Fibroblast of peridontal ligament (primary cell): ENCODE results near the gene PPP1R3G.
A peak's percentile ranks its signal among the peaks of the same experiment; 100 is the strongest.

Experiments used
- DNase-seq: peaks from one replicate; pipeline ENCODE4 v3.0.0-alpha.2; 2010; ENCODE audit errors: extremely low read depth

Gene PPP1R3G

GRCh38 chr6:5093231-5094015 is 8.3 kb downstream of the PPP1R3G start:
- peak; percentile 53 for DNase-seq

DNA sequence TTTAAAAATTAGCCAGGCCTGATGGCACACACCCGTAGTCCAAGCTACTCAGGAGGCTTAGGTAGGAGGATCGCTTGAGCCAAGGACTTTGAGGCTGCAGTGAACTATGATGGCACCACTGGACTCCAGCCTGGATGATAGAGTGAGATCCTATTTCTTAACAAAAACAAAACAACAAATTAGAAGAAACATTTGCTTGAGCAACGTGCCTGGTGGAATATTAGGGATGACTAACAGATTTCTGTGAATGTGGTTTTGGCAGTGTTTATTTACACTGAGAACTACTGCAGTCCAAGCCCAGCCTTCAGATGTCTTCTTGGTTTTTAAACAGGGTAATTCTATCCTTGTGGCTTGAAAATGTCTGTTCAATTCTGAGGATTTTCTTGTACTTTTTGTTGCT is 9.2 kb downstream of the PPP1R3G start:
- peak; percentile 98 for DNase-seq

DNA sequence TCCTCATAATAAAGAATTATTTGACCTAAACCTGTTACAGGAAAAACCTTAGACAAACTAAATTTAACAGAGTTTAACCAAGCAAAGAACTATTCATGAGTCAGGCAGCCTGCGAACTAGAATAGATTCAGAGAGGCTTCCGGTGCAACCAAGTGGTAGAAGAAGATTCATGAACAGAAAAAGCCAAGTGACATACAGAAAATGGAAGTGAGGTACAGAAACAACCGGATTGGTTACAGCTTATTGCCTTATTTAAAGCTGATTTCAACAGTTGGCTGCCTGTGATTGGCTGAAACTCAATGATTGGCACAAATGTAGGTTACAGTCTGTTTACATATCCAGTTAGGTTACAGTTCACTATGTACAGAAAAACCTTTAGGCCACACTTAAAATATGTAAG is 10.1 kb downstream of the PPP1R3G start:
- peak; percentile 31 for DNase-seq

GRCh38 chr6:5096482-5096881 is 11.3 kb downstream of the PPP1R3G start:
- DNase-seq = no peak

GRCh38 chr6:5098501-5099270 is 13.5 kb downstream of the PPP1R3G start:
- DNase-seq = no peak

- no peak for DNase-seq
Measured at GRCh38 chr6:5099537-5099936, 14.4 kb downstream of the PPP1R3G start.

DNA sequence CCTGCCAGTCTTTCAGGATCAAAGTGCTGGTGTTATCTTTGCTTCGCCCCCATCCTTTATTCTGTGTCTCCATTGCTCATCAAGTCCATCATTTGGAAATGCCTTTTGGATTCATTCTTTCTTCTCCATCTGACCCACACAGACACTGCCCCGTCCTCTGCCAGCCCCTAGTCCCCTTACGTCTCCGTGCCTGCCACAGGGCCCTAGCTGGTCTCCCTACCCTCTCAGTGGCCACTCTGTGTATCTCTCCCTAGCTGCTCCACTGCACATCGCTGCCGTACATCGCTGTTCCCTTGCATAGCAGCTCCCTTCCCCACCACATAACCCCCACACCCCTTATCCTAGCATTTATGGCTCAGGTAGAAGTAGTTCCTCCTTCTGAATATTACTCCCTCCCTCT is 15.7 kb downstream of the PPP1R3G start:
- no peak for DNase-seq

DNA sequence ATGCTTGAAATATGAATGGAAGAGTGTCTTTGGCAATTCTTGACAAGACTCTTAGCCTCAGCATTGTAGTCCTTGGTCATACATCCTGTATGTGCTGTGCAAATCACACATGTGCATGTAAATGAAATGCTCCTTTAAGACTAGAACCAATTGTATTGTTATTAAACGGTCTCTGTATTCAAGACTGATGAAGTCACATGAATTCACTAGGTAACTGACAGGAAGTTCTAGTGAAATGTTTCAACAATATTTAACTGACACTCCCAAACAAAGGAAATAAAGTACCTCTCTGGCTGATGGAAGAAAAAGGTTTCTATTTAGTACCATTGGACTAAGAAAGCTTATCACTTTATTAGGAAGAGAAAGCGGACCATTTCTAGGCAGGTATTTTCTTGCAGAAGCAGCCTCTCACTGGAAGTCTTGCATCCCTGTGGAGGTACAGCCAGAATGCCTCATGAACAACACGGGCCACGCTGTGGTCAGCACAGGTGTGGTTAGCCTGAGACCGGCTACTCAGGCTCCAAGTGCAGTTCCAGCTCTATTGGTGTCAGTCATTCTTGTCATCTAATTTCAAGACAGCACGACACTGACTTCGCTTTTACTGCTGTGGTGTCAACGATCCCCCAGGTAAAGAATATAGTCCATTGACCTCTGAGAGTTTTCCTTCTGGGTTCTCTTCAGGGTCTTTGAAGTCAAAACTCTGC is 17.3 kb downstream of the PPP1R3G start:
- no peak for DNase-seq

DNA sequence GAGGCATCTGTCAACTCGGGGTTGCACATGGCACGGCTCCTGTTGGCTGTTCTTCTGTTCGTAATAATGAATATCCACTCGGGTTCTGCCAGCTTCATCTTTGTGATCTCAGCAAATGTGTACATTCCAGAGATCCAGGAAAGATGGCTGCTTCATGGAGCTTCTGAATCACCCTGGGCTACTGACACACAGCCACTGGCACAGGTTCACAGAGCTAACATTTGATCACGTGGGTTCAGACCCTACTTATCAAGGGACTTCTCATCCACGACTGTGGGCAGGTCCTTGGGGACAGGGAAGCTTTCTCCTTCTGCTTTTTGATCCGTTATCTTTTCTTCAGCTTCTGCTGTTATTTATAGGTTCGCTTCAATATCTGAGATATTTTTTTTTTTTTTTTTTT is 18.1 kb downstream of the PPP1R3G start:
- DNase-seq = no peak

- DNase-seq = no peak
Measured at GRCh38 chr6:5104667-5105066, 19.5 kb downstream of the PPP1R3G start.

DNA sequence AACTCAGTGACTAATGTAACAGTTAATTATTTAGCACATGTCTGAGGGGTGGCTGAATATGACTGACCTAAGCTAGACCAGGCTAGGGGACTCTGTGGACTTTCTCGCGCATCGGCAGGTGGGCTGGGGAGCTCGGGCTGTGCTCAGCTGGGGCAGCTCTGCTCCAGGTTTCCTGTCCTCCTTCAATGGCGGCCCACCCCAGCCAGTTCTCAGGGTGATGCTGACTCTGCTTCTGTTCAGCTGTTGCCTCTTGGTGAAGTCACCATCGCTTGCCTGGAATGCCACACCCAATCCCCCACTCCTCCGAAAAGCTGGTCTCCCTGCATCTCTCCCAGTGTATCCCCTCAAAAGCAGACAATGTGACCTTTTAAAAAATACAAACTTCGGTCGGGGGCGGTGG is 20.0 kb downstream of the PPP1R3G start:
- no peak for DNase-seq

DNA sequence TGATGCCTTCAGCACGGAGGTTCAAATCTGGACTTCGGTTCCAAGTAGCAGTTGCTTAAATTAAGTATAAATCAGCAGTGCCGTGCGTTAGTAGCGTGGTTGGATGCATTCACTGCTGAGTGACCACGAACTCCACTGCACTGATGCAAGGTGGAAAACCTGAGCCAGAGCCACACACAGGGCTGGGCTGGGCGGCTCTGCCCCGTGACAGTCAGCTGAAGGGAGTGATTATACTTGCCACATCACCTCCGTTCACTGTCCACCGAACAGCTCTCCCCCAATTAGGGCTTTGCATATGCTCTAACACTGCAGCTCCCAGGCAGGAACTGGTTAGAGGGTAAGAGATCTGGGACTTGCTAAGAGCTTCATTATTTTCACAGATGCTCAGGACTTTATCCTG is 22.2 kb downstream of the PPP1R3G start:
- DNase-seq = no peak

DNA sequence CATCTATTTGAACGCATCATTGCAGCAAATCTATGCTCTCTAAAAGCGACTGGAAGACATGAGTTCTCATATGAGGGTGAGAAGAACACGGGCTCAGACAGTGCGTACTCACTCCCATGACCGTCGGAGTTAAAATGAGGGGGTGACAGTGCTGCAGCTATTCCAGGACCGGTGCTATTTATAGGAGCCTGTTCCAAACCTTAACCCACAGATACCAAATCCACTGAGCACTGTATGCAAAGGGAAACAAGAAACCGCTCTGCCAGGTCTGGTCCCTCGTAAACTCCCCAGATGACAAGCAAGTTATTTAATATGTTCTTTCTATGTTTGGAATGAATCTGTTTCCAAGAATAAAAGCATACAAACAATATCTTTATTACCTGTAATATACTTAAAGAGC is 22.9 kb downstream of the PPP1R3G start:
- DNase-seq = no peak

DNA sequence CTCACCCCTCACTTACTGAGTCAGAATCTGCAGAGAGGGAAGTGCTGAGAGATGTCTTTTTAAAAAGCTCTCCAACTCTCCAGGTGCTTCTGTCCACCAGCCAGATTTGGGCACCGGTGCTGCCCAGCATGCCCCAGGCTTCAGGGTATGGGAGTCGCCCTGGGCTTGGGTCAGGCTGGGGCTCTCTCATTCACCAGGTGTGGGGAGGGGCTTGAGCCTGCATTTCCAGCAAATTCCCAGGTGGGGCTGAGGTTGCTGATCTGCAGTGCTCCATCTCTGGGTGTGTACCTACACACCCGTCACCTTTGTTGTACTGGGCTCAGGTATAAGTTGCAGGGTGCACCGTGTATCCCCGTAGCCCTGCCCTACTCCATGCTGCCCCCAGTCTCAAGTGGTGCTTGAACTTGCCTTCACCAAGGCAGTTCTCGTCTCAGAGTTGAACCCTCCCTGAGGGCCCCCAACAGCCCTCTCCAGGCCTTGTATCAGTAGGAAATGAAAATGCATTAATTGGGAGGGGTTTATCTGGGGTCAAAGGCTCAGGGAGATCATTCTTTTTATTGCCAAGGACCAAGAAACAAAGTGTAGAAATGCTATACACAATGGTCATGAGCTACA is 23.5 kb downstream of the PPP1R3G start:
- no peak for DNase-seq

GRCh38 chr6:5109436-5109835 is 24.3 kb downstream of the PPP1R3G start:
- no peak for DNase-seq

- no peak for DNase-seq
Measured at GRCh38 chr6:5110246-5110645, 25.1 kb downstream of the PPP1R3G start.

GRCh38 chr6:5111626-5112025 is 26.5 kb downstream of the PPP1R3G start:
- no peak for DNase-seq

DNA sequence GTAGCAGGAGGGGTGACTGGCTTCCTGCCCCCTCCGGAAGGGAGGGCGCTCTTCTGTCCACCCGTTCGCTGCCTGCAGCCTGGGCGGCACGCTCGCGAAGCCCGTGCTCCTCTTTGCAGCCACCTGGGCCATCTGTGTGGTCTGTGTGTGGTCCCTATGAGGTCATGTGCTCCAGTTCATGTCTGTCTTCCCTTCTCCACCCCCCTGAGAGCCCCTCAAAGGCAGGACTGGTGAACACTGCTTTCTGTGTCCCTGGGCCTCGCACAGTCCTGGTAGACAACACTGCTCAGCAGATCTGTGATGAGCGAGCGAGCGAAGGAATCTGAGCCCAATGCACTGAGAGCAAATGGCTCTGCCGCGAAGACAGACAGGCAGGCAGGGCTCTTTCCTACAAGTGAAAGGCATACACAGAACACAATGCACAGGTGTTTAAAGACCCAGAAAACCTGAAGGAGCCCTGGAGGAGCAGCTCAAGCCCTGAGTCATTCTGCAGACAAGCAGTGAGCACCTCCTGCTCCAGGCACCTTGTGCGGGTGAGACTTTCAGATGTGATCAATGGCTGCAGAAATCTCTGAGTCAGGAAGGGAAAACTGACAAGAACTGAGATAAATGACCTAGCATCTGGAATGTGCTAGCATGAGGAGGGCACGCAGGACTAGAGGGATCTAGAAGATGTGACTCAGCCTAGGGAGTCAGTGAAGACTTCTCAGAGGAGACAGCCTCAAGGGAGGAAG is 27.1 kb downstream of the PPP1R3G start:
- DNase-seq = no peak

DNA sequence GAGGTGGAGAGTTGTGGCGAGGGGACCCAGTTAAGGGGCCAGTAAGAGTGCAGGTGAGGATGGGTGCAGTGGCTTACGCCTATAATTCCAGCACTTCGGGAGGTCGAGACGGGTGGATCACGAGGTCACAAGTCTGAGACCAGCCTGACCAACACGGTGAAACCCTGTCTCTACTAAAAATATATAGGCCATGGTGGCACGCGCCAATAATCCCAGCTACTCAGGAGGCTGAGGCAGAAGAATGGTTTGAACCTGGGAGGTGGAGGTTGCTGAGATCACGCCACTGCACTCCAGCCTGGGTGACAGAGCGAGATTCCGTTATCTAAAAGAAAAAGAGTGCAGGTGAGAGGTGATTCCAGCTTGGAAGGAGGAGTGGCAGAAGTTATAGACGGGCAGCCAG is 28.0 kb downstream of the PPP1R3G start:
- no peak for DNase-seq

DNA sequence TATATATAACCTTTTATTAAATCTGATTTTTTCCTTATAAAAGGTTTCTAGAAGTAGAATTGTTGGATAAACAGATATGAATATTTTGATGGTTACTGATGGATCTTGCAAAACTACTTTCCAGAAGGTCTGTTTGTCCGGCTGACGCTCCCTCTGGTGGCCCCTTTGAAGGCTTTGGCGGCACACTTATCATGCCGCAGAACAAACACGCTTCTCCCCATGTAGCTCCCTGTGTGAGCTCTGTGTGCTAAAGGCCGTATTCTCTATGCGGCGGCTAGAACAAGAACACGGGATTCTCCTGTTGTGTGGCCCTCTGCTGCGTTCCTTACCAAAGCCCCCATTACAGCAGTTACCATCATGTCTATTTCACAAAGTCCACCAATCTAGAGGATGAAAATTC is 30.0 kb downstream of the PPP1R3G start:
- DNase-seq = no peak

DNA sequence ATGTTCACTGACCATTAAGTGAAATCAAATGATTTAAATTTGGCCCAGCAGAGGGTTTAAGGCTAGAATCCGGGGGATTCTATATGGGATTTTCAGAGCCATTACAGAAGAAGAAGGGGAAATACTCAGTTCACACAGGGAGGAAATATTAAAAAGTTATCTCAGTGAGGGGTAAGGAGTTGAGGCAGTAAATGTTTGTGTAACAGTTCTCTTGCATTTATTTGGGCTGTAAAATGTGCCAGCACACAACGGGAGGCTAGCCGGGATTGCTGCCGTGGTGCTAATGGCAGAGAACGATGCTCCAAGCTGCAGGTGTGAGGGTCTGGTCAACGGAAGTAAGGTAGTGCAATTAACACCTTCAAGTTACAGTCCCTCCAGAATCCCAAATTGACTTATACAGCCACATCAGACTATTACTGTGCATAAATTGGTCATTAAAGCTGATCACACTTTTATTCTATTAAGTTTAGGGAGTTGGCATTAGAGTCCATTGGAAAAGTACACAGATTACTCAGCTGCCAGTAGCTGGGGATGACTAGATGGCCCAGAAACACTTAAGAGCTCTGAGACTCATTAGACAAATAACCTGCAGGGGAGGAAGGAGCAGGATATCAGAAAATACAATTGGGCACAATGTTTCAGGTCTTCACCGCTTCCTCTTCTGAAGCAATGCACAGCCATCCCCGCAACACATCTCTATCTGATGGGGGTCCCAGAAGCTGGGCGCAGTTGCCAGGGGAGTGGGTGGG is 31.3 kb downstream of the PPP1R3G start:
- no peak for DNase-seq
